ENCODE measurements around the gene SLC24A1.

DNA sequence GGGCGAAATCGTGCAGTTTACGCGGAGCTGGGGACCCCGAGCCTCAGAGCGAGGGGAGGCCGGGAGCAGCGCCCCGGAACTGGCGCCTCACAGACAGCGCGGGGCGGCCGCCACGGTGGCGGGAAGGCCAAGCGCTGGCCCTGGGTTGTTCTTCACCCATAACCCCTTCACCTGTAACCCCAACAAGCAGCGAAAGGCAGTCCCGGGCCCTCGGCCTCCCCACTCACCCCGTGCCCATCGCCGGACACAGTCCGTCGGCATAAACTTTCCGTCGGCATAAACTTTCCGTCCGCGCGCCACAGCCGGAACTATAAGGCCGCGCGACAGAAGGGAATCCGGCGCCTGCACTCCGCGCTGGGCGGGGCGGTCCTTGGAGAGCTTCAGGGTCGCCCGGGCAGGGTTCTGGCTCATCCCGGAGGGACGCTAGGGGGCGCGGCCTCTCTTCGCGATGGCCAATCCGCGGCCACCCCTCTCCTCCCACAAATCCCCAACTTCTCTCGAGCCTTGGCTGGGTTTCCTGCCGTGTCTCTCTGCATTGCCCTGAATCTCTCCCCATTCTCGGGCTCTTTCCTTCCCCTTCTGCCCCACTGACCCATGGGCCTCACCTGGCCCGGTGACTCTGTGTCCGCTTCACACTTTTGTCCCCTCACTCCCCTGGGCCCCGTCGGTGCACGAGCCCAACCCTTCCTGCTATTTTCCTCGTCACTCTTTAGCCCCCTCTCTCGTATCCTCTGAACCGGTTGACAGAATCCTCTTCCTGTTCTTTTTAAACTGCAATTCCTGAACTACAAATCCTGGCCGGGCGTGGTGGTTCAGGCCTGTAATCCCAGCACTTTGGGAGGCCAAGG, 10.6 kb upstream of the SLC24A1 start, which contains the start of gene INTS14:
- TF ChIP-seq, protein P1, sequence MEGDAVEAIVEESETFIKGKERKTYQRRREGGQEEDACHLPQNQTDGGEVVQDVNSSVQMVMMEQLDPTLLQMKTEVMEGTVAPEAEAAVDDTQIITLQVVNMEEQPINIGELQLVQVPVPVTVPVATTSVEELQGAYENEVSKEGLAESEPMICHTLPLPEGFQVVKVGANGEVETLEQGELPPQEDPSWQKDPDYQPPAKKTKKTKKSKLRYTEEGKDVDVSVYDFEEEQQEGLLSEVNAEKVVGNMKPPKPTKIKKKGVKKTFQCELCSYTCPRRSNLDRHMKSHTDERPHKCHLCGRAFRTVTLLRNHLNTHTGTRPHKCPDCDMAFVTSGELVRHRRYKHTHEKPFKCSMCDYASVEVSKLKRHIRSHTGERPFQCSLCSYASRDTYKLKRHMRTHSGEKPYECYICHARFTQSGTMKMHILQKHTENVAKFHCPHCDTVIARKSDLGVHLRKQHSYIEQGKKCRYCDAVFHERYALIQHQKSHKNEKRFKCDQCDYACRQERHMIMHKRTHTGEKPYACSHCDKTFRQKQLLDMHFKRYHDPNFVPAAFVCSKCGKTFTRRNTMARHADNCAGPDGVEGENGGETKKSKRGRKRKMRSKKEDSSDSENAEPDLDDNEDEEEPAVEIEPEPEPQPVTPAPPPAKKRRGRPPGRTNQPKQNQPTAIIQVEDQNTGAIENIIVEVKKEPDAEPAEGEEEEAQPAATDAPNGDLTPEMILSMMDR (IDR thresholded peaks at IDR 0.05 in 8 of 11, conservative IDR thresholded peaks at IDR 0.05 in 3 of 11): peak in 10 of 11 experiments; percentile 42 to 86 (median 74)
- TF ChIP-seq POLR2AphosphoS5 (IDR thresholded peaks at IDR 0.05) (peak; percentile 95 to 96 (median 95)), POLR2A (IDR thresholded peaks at IDR 0.05) (peak in 2 of 3 donors; percentile 53 to 58)

Data from spleen (tissue), 7 donors.